ENCODE measurements around the gene MBD3L4.

- TF ChIP-seq CTCF (IDR thresholded peaks at IDR 0.05; ENCODE audit: low read length) = no peak
- TF ChIP-seq EZH2 (IDR thresholded peaks at IDR 0.05; ENCODE audit: borderline replicate concordance, low read length) = no peak
Observed at GRCh38 chr19:6999933-7000332, 40.0 kb downstream of the MBD3L4 start.

Measured in OCI-LY1 (cell line).